ENCODE results near the gene ZNF560. TPM values are rescaled to one million over a fixed set of nuclear protein-coding genes. Genes with fewer than 3 reads are reported as not detected.
A peak's percentile ranks its signal among the peaks of the same experiment; 100 is the strongest.

Gene ZNF560
- total and polyA plus RNA-seq, 9 of the 15 experiments (the other 6 are each of a cell fraction or from before 2014, with no cell fraction given), result 0.04 to 0.18 (median 0.05) TPM; not detected in 3

DNA sequence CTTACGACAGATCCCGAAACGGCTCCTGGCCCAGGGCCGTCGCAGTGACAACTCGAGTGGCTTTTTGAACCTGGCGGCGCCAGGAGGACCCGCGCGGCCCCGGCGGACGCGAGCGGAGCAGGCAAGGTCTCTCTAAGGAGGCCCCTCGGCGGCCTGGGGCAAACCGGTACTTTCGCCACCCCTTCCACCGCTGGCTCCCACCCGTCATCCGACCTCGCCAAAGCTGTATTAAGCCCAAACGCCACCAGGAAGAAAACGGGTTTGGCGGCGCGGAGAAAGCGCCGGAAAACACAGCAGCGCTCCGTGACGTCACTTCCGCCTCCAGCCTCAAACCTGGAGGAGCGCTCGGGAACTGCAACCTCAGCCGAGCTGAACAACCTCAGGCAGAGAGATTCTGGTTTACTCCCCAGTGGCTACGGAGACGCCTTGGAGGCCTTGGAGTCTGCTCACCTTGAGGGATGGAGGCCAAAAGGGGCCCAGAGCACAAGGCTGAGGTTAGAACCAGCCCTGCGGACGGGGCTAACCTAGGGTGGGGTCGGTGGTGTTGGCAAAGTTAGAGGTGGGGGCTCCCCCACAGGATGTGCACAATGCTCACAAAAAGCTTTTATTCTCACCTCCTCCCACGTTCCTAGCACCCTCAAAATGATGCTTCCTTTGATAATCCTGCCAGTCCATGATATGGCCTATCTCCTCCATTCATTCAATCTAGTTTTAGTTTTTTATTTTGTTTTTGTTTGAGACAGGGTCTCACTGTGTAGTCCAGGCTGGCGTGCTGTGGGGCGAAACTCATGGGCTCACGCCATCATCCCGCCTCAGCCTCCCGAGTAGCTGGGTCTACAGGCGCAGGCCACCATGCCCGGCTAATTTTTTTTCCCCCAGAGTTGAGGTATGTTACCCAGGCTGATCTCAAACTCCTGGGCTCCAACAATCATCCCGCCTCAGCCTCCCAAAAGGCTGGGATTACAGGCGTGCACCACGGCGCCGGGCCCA, 62.8 kb downstream of the ZNF560 start, which contains the start of gene ZNF266 (continued):
- TF ChIP-seq PHF20 (IDR thresholded peaks at IDR 0.05; ENCODE audit: partially characterized antibody) (peak; percentile 95), SUPT5H (IDR thresholded peaks at IDR 0.05) (peak; percentile 82), RCOR1 (IDR thresholded peaks at IDR 0.05; ENCODE audit: borderline replicate concordance in 1 of 2, low read depth in 2 of 2, low read length in 2 of 2) (peak; percentile 3 to 22; a peak in 1 of 4 replicates), NFIC (IDR thresholded peaks at IDR 0.05) (no peak), TAF1 (IDR thresholded peaks at IDR 0.05; ENCODE audit: control insufficient read depth, extremely low read depth, insufficient read depth, low read length, severe bottlenecking) (peak; percentile 77), AFF4 (CRISPR knock-in tag; IDR thresholded peaks at IDR 0.05) (0 out of 2 replicates have a peak, but pooled peaks have one; percentile 23), ZFX (CRISPR knock-in tag; IDR thresholded peaks at IDR 0.05) (peak; percentile 89), ZSCAN29 (IDR thresholded peaks at IDR 0.05) (peak; percentile 63; the same call in 1 of the 2 replicates), MYBL2 (IDR thresholded peaks at IDR 0.05; ENCODE audit: low read depth) (0 out of 2 replicates have a peak, but pooled peaks have one; percentile 20), MYBL2 (CRISPR knock-in tag; IDR thresholded peaks at IDR 0.05; ENCODE audit: borderline replicate concordance) (no peak), ZNF717 (CRISPR knock-in tag; IDR thresholded peaks at IDR 0.05) (no peak), ZSCAN32 (CRISPR knock-in tag; IDR thresholded peaks at IDR 0.05) (peak; percentile 27; the same call in 1 of the 2 replicates), NEUROD1 (IDR thresholded peaks at IDR 0.05; ENCODE audit: borderline replicate concordance, low read depth, low read length, partially characterized antibody) (peak; percentile 45), NBN (IDR thresholded peaks at IDR 0.05; ENCODE audit: low read depth) (peak; percentile 96), PTBP1 (IDR thresholded peaks at IDR 0.05; ENCODE audit: low read depth, low read length) (no peak), ZC3H11A (IDR thresholded peaks at IDR 0.05; ENCODE audit: low read depth, low read length) (no peak)
- TF ChIP-seq, protein P1, sequence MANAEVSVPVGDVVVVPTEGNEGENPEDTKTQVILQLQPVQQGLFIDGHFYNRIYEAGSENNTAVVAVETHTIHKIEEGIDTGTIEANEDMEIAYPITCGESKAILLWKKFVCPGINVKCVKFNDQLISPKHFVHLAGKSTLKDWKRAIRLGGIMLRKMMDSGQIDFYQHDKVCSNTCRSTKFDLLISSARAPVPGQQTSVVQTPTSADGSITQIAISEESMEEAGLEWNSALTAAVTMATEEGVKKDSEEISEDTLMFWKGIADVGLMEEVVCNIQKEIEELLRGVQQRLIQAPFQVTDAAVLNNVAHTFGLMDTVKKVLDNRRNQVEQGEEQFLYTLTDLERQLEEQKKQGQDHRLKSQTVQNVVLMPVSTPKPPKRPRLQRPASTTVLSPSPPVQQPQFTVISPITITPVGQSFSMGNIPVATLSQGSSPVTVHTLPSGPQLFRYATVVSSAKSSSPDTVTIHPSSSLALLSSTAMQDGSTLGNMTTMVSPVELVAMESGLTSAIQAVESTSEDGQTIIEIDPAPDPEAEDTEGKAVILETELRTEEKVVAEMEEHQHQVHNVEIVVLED (CRISPR knock-in tag; IDR thresholded peaks at IDR 0.05), result 0 out of 2 replicates have a peak, but pooled peaks have one; percentile 10
- TF ChIP-seq, protein P2, sequence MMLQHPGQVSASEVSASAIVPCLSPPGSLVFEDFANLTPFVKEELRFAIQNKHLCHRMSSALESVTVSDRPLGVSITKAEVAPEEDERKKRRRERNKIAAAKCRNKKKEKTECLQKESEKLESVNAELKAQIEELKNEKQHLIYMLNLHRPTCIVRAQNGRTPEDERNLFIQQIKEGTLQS (IDR thresholded peaks at IDR 0.05), result peak; percentile 94
- TF ChIP-seq, protein P2 (CRISPR knock-in tag; conservative IDR thresholded peaks at IDR 0.05), result no peak
- TF ChIP-seq, protein P3, sequence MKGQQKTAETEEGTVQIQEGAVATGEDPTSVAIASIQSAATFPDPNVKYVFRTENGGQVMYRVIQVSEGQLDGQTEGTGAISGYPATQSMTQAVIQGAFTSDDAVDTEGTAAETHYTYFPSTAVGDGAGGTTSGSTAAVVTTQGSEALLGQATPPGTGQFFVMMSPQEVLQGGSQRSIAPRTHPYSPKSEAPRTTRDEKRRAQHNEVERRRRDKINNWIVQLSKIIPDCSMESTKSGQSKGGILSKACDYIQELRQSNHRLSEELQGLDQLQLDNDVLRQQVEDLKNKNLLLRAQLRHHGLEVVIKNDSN (CRISPR knock-in tag; IDR thresholded peaks at IDR 0.05), result peak; percentile 20; the same call in 1 of the 2 replicates

All from K562 (cell line).